Neuronal stem cell (in vitro differentiated cells): ENCODE data around the gene SIVA1.
A peak's percentile ranks its signal among the peaks of the same experiment; 100 is the strongest.

ENCODE experiments used
- DNase-seq: peaks from one replicate; pipeline ENCODE4 v3.0.0-alpha.2; 2013; ENCODE audit warnings: low spot score
- H2AFZ ChIP-seq: one replicate; pipeline ENCODE4 v1.6.1; 2013; ENCODE audit warnings: mild to moderate bottlenecking, low read length, inconsistent platforms
- H2AK5ac ChIP-seq: 2 replicates; pipeline ENCODE4 v1.6.1; 2013; ENCODE audit warnings: low read depth, mild to moderate bottlenecking, inconsistent platforms, low read length, moderate library complexity, mixed read lengths
- H2BK120ac ChIP-seq: 2 replicates; pipeline ENCODE4 v1.6.1; 2013; ENCODE audit warnings: low read depth, mild to moderate bottlenecking, inconsistent platforms, low read length, moderate library complexity, mixed read lengths
- H2BK12ac ChIP-seq: one replicate; pipeline ENCODE4 v1.6.1; 2013; ENCODE audit warnings: low read length, inconsistent platforms
- H2BK15ac ChIP-seq: 2 replicates; pipeline ENCODE4 v1.6.1; 2013; ENCODE audit warnings: mild to moderate bottlenecking, low read length, inconsistent platforms, mixed read lengths
- H2BK5ac ChIP-seq: one replicate; pipeline ENCODE4 v1.6.1; 2013; ENCODE audit warnings: inconsistent platforms, mild to moderate bottlenecking, low read length, moderate library complexity
- H3K14ac ChIP-seq: one replicate; pipeline ENCODE4 v1.6.1; 2013; ENCODE audit warnings: low read length, inconsistent platforms
- H3K18ac ChIP-seq: 2 replicates; pipeline ENCODE4 v1.6.1; 2013; ENCODE audit warnings: low read length, inconsistent platforms
- H3K23ac ChIP-seq: 2 replicates; pipeline ENCODE4 v1.6.1; 2013; ENCODE audit warnings: low read depth, mild to moderate bottlenecking, mixed read lengths, low read length, inconsistent platforms; ENCODE audit not compliant: poor library complexity
- H3K27ac ChIP-seq: replicated peaks from 3 replicates; pipeline ENCODE4 v1.5.1; 2013; ENCODE audit warnings: low read length, inconsistent platforms
- H3K27me3 ChIP-seq, 3 experiments: 2 replicates each; pipeline ENCODE4 v1.6.1; 2013; ENCODE audit warnings: low read length in 3 of 3, mild to moderate bottlenecking in 2 of 3, inconsistent platforms in 1 of 3, low read depth in 1 of 3, mixed read lengths in 1 of 3, moderate library complexity in 1 of 3; ENCODE audit not compliant: control insufficient read depth in 3 of 3, insufficient read depth in 3 of 3
- H3K36me3 ChIP-seq, 2 donors: replicated peaks in 1 of 2; 2 replicates each; pipeline ENCODE4 v1.6.1; 2013; ENCODE audit warnings: low read length in 2 of 2; ENCODE audit not compliant: control insufficient read depth in 2 of 2, insufficient read depth in 2 of 2
- H3K4ac ChIP-seq: 2 replicates; pipeline ENCODE4 v1.6.1; 2013; ENCODE audit warnings: inconsistent platforms, mild to moderate bottlenecking, low read length, moderate library complexity
- H3K4me1 ChIP-seq, 2 donors: 1 replicate in 1 of 2; 2 replicates in 1 of 2; pipeline ENCODE4 v1.6.1; 2013; ENCODE audit warnings: low read length in 2 of 2, low read depth in 1 of 2; ENCODE audit not compliant: control insufficient read depth in 2 of 2, insufficient read depth in 1 of 2
- H3K4me2 ChIP-seq: one replicate; pipeline ENCODE4 v1.6.1; 2013; ENCODE audit warnings: mild to moderate bottlenecking, low read length, inconsistent platforms; ENCODE audit not compliant: insufficient read depth, poor library complexity, severe bottlenecking
- H3K4me3 ChIP-seq, 2 donors: 2 replicates each; pipeline ENCODE4 v1.5.1; 2013; ENCODE audit warnings: low read length in 2 of 2, mild to moderate bottlenecking in 2 of 2, inconsistent platforms in 1 of 2, moderate library complexity in 1 of 2
- H3K79me1 ChIP-seq: one replicate; pipeline ENCODE4 v1.6.1; 2013; ENCODE audit warnings: low read depth, mild to moderate bottlenecking, inconsistent platforms, low read length, moderate library complexity
- H3K9ac ChIP-seq: one replicate; pipeline ENCODE4 v1.6.1; 2013; ENCODE audit warnings: mild to moderate bottlenecking, low read depth, low read length, inconsistent platforms; ENCODE audit not compliant: poor library complexity
- H3K9me3 ChIP-seq, 2 donors: replicated peaks in 1 of 2; 2 replicates each; pipeline versions ENCODE3 to v1.6.1; 2013; ENCODE audit warnings: low read length in 2 of 2, mild to moderate bottlenecking in 2 of 2, inconsistent platforms in 1 of 2, low read depth in 1 of 2, mixed read lengths in 1 of 2, moderate library complexity in 1 of 2; ENCODE audit not compliant: control insufficient read depth in 2 of 2, insufficient read depth in 1 of 2
- H4K8ac ChIP-seq: one replicate; pipeline ENCODE4 v1.6.1; 2013; ENCODE audit warnings: low read depth, mild to moderate bottlenecking, inconsistent platforms, low read length, moderate library complexity
- H4K91ac ChIP-seq: one replicate; pipeline ENCODE4 v1.6.1; 2013; ENCODE audit warnings: low read length, low read depth, mild to moderate bottlenecking, inconsistent platforms; ENCODE audit not compliant: poor library complexity
- WGBS, 2 donors: extraction: QIAGEN DNeasy Blood & Tissue Kit; methylation state at CpG; one replicate each; pipeline ENCODE4 v1.1.7; 2013; ENCODE audit warnings: missing lambda C conversion rate in 2 of 2, mixed read lengths in 1 of 2; ENCODE audit not compliant: insufficient read length in 2 of 2, insufficient replicate concordance in 1 of 2; ENCODE audit errors: extremely low coverage in 2 of 2; 5-methylcytosine and 5-hydroxymethylcytosine counted together

Gene SIVA1

DNA sequence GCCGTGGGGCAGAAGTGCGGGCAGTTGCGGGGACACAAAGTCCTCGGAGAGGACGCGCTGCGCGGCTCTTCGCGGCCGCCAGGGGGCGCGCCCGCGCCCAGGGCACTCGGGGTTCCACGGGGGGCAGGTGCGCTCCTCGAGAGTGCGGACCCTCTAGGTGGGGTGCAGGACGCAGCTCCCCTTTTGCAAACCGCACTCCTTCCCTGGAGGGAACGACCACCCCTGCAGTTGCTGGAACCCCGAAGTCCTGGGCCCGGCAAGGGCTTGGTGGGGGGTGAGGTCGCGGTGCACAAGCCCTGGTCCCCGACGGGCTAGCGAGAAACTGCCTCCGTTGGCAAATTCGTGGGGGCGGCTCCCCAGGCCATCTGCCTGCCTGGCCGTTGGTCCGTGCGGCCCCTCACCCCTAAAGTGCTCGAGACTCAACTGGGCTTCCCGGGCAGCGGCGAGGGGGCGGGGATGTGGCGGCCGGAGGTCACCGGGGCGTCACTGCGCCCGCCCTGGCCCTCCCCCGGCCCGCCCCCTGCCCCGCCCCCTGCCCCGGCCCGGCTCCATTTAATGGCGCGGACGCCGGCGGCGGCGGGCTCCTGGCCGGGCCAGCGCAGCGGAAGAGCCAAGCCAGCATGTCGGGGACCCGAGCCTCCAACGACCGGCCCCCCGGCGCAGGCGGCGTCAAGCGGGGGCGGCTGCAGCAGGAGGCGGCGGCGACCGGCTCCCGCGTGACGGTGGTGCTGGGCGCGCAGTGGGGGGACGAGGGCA lies 29.1 kb upstream of the SIVA1 start, which contains the start of gene ADSS1:
ADSS1 (plus strand) TSS at position 579 of the 756 bp plus-strand sequence; CDS start at position 621, 42 bp downstream.
- Histone ChIP-seq H2AK5ac (peak within 1 kb of the TSS; percentile 100), H3K4me2 (peak within 1 kb of the TSS; percentile 89), H3K4ac (peak within 1 kb of the TSS; percentile 10), H3K9ac (peak within 1 kb of the TSS; percentile 95), H3K14ac (peak within 1 kb of the TSS; percentile 99), H3K79me1 (peaks cover 12% of the 10 kb centered on the region), H2BK5ac (peak within 1 kb of the TSS; percentile 95), H3K27ac (no peak within 1 kb of the TSS), H2AFZ (peak within 1 kb of the TSS; percentile 88), H2BK15ac (peak within 1 kb of the TSS; percentile 94), H3K9me3 (no peaks in the 10 kb centered on the region), H2BK120ac (peak within 1 kb of the TSS; percentile 28), H2BK12ac (peak within 1 kb of the TSS; percentile 41), H4K8ac (peak within 1 kb of the TSS; percentile 92), H3K27me3 (no peaks in the 10 kb centered on the region), H4K91ac (no peak within 1 kb of the TSS), H3K23ac (peak within 1 kb of the TSS; percentile 93), H3K4me3 (peak within 1 kb of the TSS; percentile 57 to 92), H3K4me1 (peaks cover 16 to 17% of the 10 kb centered on the region in 2 donors), H3K36me3 (peaks cover 2 to 12% of the 10 kb centered on the region in 2 donors), H3K18ac (peak within 1 kb of the TSS; percentile 99)
- peak; percentile 65 for DNase-seq
- WGBS, 2 donors = no CpG with 5 or more reads among the region's 82 CpGs

GRCh38 chr14:104724407-104724980 lies 28.5 kb upstream of the SIVA1 start:
- peak overlapping the region; percentile 95 for H3K9ac ChIP-seq
- no peak overlapping the region for H4K91ac ChIP-seq
- peak overlapping the region; percentile 57 to 92 for H3K4me3 ChIP-seq
- peaks cover 16 to 17% of the 10 kb centered on the region in 2 donors for H3K4me1 ChIP-seq
- H3K9me3 ChIP-seq = no peaks in the 10 kb centered on the region
- no CpG with 5 or more reads among the region's 27 CpGs for WGBS, 2 donors
- peak overlapping the region; percentile 93 for H3K23ac ChIP-seq
- H4K8ac ChIP-seq = peak overlapping the region; percentile 92
- no peak overlapping the region for H3K27ac ChIP-seq
- no peak for DNase-seq
- peaks cover 2 to 6% of the 10 kb centered on the region in 2 donors for H3K36me3 ChIP-seq
- H3K14ac ChIP-seq = peak overlapping the region; percentile 99
- H3K79me1 ChIP-seq = peaks cover 12% of the 10 kb centered on the region
- H3K4ac ChIP-seq = peak overlapping the region; percentile 4
- H3K4me2 ChIP-seq = peak overlapping the region; percentile 89
- H2BK12ac ChIP-seq = no peak overlapping the region
- H2BK5ac ChIP-seq = peak overlapping the region; percentile 11
- no peaks in the 10 kb centered on the region for H3K27me3 ChIP-seq
- H2BK15ac ChIP-seq = peak overlapping the region; percentile 94
- H3K18ac ChIP-seq = peak overlapping the region; percentile 99
- H2AK5ac ChIP-seq = peak overlapping the region; percentile 100
- H2BK120ac ChIP-seq = no peak overlapping the region
- peak overlapping the region; percentile 88 for H2AFZ ChIP-seq

- Histone ChIP-seq H3K9ac (peak overlapping the region; percentile 84), H3K4me2 (peak overlapping the region; percentile 89), H3K9me3 (no peaks in the 10 kb centered on the region), H3K4ac (peak overlapping the region; percentile 4), H3K36me3 (peaks cover 0 to 2% of the 10 kb centered on the region in 2 donors), H3K23ac (peak overlapping the region; percentile 93), H3K79me1 (peaks cover 14% of the 10 kb centered on the region), H3K18ac (peak overlapping the region; percentile 94), H3K27ac (no peak overlapping the region), H3K4me1 (peaks cover 16 to 17% of the 10 kb centered on the region in 2 donors), H3K4me3 (peak overlapping the region; percentile 57 to 92), H4K8ac (peak overlapping the region; percentile 92), H2BK5ac (peak overlapping the region; percentile 11), H2AFZ (peak overlapping the region; percentile 88), H2AK5ac (peak overlapping the region; percentile 100), H2BK12ac (peak overlapping the region; percentile 41), H2BK120ac (no peak overlapping the region), H3K14ac (peak overlapping the region; percentile 47), H2BK15ac (peak overlapping the region; percentile 94), H3K27me3 (no peaks in the 10 kb centered on the region), H4K91ac (peak overlapping the region; percentile 72)
- no CpG with 5 or more reads among the region's 24 CpGs for WGBS, 2 donors
- no peak for DNase-seq
Observed at GRCh38 chr14:104724981-104725771, 27.8 kb upstream of the SIVA1 start.
